GM23338 (cell line): ENCODE data around the gene DUSP7. TPM values are rescaled to one million over a fixed set of nuclear protein-coding genes. Genes with fewer than 3 reads are reported as not detected.

Experiments
- ATAC-seq: fragments of 200-7000 bp; cut with Tn5 transposase; 3 replicates; pipeline ENCODE4 v1.9.1; 2020
- DNase-seq: peaks from one replicate; pipeline ENCODE4 v3.0.0-alpha.2; 2015; ENCODE audit warnings: low spot score
- H2AFZ ChIP-seq: fragments of 200-600 bp; sonication (generic); 2 replicates; pipeline ENCODE4 v1.8.0; 2016; ENCODE audit warnings: antibody characterized with exemption, mild to moderate bottlenecking, moderate library complexity
- H3F3A ChIP-seq: fragments of 200-600 bp; sonication (generic); replicated peaks from 2 replicates; pipeline ENCODE4 v1.8.0; 2017; ENCODE audit warnings: antibody characterized with exemption, mixed run types, low read depth
- H3K27ac ChIP-seq: fragments of 200-600 bp; sonication (generic); 2 replicates; pipeline ENCODE4 v1.6.1; 2016; ENCODE audit warnings: low read depth
- H3K27me3 ChIP-seq: fragments of 200-600 bp; sonication (generic); 2 replicates; pipeline ENCODE4 v1.8.0; 2016; ENCODE audit warnings: mild to moderate bottlenecking, mixed run types, moderate library complexity; ENCODE audit not compliant: insufficient read depth
- H3K36me3 ChIP-seq: fragments of 200-600 bp; sonication (generic); 2 replicates; pipeline ENCODE4 v1.8.0; 2016; ENCODE audit warnings: mild to moderate bottlenecking; ENCODE audit not compliant: insufficient read depth
- H3K4me1 ChIP-seq: fragments of 200-600 bp; sonication (generic); 2 replicates; pipeline ENCODE4 v1.8.0; 2016; ENCODE audit warnings: mild to moderate bottlenecking, moderate library complexity; ENCODE audit not compliant: insufficient read depth
- H3K4me2 ChIP-seq: fragments of 200-600 bp; sonication (generic); 2 replicates; pipeline ENCODE4 v1.7.1; 2017; ENCODE audit warnings: mixed run types
- H3K4me3 ChIP-seq: fragments of 200-600 bp; sonication (generic); 2 replicates; pipeline ENCODE4 v1.6.1; 2016; ENCODE audit warnings: mixed run types
- H3K79me2 ChIP-seq: fragments of 200-600 bp; sonication (generic); replicated peaks from 2 replicates; pipeline ENCODE4 v1.8.0; 2017; ENCODE audit warnings: mild to moderate bottlenecking; ENCODE audit not compliant: insufficient read depth
- H3K9me2 ChIP-seq: fragments of 200-600 bp; sonication (generic); 2 replicates; pipeline ENCODE4 v1.8.0; 2017; ENCODE audit not compliant: insufficient read depth
- H4K20me1 ChIP-seq: fragments of 200-600 bp; sonication (generic); replicated peaks from 2 replicates; pipeline ENCODE4 v1.8.0; 2017; ENCODE audit warnings: mild to moderate bottlenecking; ENCODE audit not compliant: insufficient read depth
- H3K27ac Mint-ChIP-seq: 2 replicates; pipeline ENCODE4 v1.8.0; 2020; ENCODE audit warnings: inconsistent platforms, mild to moderate bottlenecking, moderate library complexity, mixed read lengths
- H3K27me3 Mint-ChIP-seq: 3 replicates; pipeline ENCODE4 v1.8.0; 2022; ENCODE audit warnings: low read depth, mild to moderate bottlenecking, moderate library complexity, mixed read lengths, inconsistent platforms; ENCODE audit not compliant: insufficient read depth, poor library complexity
- H3K36me3 Mint-ChIP-seq: 3 replicates; pipeline ENCODE4 v1.8.0; 2021; ENCODE audit warnings: low read depth, mild to moderate bottlenecking, inconsistent platforms, moderate library complexity, mixed read lengths
- H3K4me1 Mint-ChIP-seq: 3 replicates; pipeline ENCODE4 v1.8.0; 2020; ENCODE audit warnings: mild to moderate bottlenecking, inconsistent platforms, mixed read lengths
- H3K4me3 Mint-ChIP-seq: 3 replicates; pipeline ENCODE4 v1.8.0; 2021; ENCODE audit warnings: moderate library complexity, mild to moderate bottlenecking, inconsistent platforms, mixed read lengths
- H3K9me3 Mint-ChIP-seq: 3 replicates; pipeline ENCODE4 v1.8.0; 2020; ENCODE audit warnings: moderate library complexity, mild to moderate bottlenecking, inconsistent platforms, mixed read lengths
- CREB1 ChIP-seq: fragments of 250-450 bp; sonication (Bioruptor Pico); IDR thresholded peaks from 2 replicates; pipeline ENCODE4 v1.5.0; 2020; ENCODE audit warnings: low read depth, mild to moderate bottlenecking, moderate library complexity
- CTCF ChIP-seq, 2 experiments: fragments of 200-600 bp in 1 of 2; sonication (generic) in 1 of 2; conservative IDR thresholded peaks; 2 replicates each; pipeline versions ENCODE4 v1.5.1 to v1.6.1; 2016 to 2017; ENCODE audit warnings: antibody characterized with exemption in 2 of 2, low read depth in 2 of 2, mild to moderate bottlenecking in 2 of 2, moderate library complexity in 1 of 2
- ETS1 ChIP-seq: IDR thresholded peaks from 2 replicates; pipeline ENCODE4 v1.6.1; 2016; ENCODE audit warnings: antibody characterized with exemption
- EZH2phosphoT487 ChIP-seq: fragments of 200-600 bp; sonication (generic); IDR thresholded peaks from one replicate; pipeline ENCODE4 v1.8.1; 2018; ENCODE audit warnings: antibody characterized with exemption; ENCODE audit not compliant: unreplicated experiment
- JUNB ChIP-seq: IDR thresholded peaks from one replicate; pipeline ENCODE4 v1.6.1; 2016; ENCODE audit warnings: antibody characterized with exemption; ENCODE audit not compliant: unreplicated experiment
- NANOG ChIP-seq: IDR thresholded peaks from 2 replicates; pipeline ENCODE4 v1.6.1; 2016; ENCODE audit warnings: antibody characterized with exemption, borderline replicate concordance
- POLR2AphosphoS5 ChIP-seq: IDR thresholded peaks from 2 replicates; pipeline ENCODE4 v1.6.1; 2016; ENCODE audit warnings: antibody characterized with exemption, low read depth
- STAT1 ChIP-seq: IDR thresholded peaks from one replicate; pipeline ENCODE4 v1.6.1; 2016; ENCODE audit warnings: antibody characterized with exemption; ENCODE audit not compliant: unreplicated experiment
- ZNF114 ChIP-seq: fragments of 250-450 bp; sonication (Bioruptor Pico); IDR thresholded peaks from 2 replicates; pipeline ENCODE4 v1.5.0; 2020; ENCODE audit warnings: mild to moderate bottlenecking, moderate library complexity
- ZNF331 ChIP-seq: fragments of 250-450 bp; sonication (Bioruptor Pico); IDR thresholded peaks from 2 replicates; pipeline ENCODE4 v1.5.0; 2020; ENCODE audit warnings: low read depth, mild to moderate bottlenecking, moderate library complexity
- ZNF462 ChIP-seq: fragments of 250-450 bp; sonication (Bioruptor Pico); IDR thresholded peaks from 2 replicates; pipeline ENCODE4 v1.5.0; 2020; ENCODE audit warnings: mild to moderate bottlenecking, moderate library complexity
- polyA plus RNA-seq: library from polyadenylated mRNA; unstranded; fragments of >200 nt; fragmentation: Nextera tagmentation; extraction: Ambion mirVana; gene quantifications from 2 replicates; pipeline ENCODE4 v1.2.1, GENCODE V29; 2016
- total RNA-seq: library from RNA; depleted of rRNA; stranded (reverse); fragments of >200 nt; shearing (Covaris generic); gene quantifications from 2 replicates; pipeline ENCODE4 v1.2.3, GENCODE V29; 2014

DUSP7 gene
- total and polyA plus RNA-seq, 2 experiments from 2014 or later: 5.6 to 14.7 TPM

GRCh38 chr3:52028572-52028971 is 27.8 kb downstream of the DUSP7 start (continued):
- TF ChIP-seq ZNF462 (CRISPR knock-in tag) (no peak), CREB1 (no peak), STAT1 (no peak), ZNF114 (CRISPR knock-in tag) (no peak), JUNB (no peak), CTCF (conservative IDR thresholded peaks at IDR 0.05; ENCODE audit: low read depth in 2 of 2) (no peak), NANOG (no peak), EZH2phosphoT487 (no peak), ZNF331 (CRISPR knock-in tag) (no peak)

- Mint-ChIP-seq H3K4me1 (peaks cover 11% of the 10 kb centered on the region), H3K4me3 (no peak overlapping the region), H3K9me3 (no peaks in the 10 kb centered on the region), H3K27ac (no peak overlapping the region), H3K27me3 (peaks cover 12% of the 10 kb centered on the region), H3K36me3 (no peaks in the 10 kb centered on the region)
- Histone ChIP-seq H3K79me2 (no peaks in the 10 kb centered on the region), H3K4me3 (no peak overlapping the region), H3K4me2 (no peak overlapping the region), H3K4me1 (peaks cover 3% of the 10 kb centered on the region; the same call in 1 of the 2 replicates), H4K20me1 (no peaks in the 10 kb centered on the region), H3K36me3 (no peaks in the 10 kb centered on the region), H3K27me3 (no peaks in the 10 kb centered on the region), H3K9me2 (no peaks in the 10 kb centered on the region), H3K27ac (no peak overlapping the region), H3F3A (no peaks in the 10 kb centered on the region), H2AFZ (no peak overlapping the region)
- ATAC-seq: no peak
- DNase-seq: no peak
- TF ChIP-seq STAT1 (no peak), CTCF (conservative IDR thresholded peaks at IDR 0.05; ENCODE audit: low read depth in 2 of 2) (no peak), ETS1 (no peak), CREB1 (no peak), NANOG (no peak), POLR2AphosphoS5 (no peak), EZH2phosphoT487 (no peak), ZNF331 (CRISPR knock-in tag) (no peak)
These were observed 30.3 kb downstream of the DUSP7 start for GRCh38 chr3:52026041-52026440.
